Heart left ventricle (tissue), 16 donors: ENCODE data around the gene F13A1. TPM values are rescaled to one million over a fixed set of nuclear protein-coding genes. Genes with fewer than 3 reads are reported as not detected.

Experiments used
- ATAC-seq, 4 donors: fragments of 200-7000 bp; cut with Tn5 transposase; one replicate each; pipeline ENCODE4 v1.9.1; 2020 to 2022; ENCODE audit warnings: moderate library complexity in 4 of 4, mild to moderate bottlenecking in 3 of 4, moderate number of reproducible peaks in 1 of 4
- DNase-seq, 5 donors: peaks; one replicate each; pipeline ENCODE4 v3.0.0-alpha.2; 2020
- H3K27ac ChIP-seq, 12 donors: fragments of 200-600 bp; sonication (generic) in 4 of 12; one replicate each; pipeline versions ENCODE4 v1.5.0 to v1.8.0; 2016 to 2022; ENCODE audit warnings: mild to moderate bottlenecking in 2 of 12
- H3K27me3 ChIP-seq, 9 donors: fragments of 200-600 bp; sonication (generic) in 2 of 9; one replicate each; pipeline versions ENCODE4 v1.5.1 to v1.8.0; 2016 to 2022; ENCODE audit warnings: mild to moderate bottlenecking in 3 of 9
- H3K36me3 ChIP-seq, 9 donors: fragments of 200-600 bp; sonication (generic) in 2 of 9; one replicate each; pipeline versions ENCODE4 v1.5.0 to v1.8.0; 2018 to 2022; ENCODE audit warnings: mild to moderate bottlenecking in 2 of 9
- H3K4me1 ChIP-seq, 12 donors: fragments of 200-600 bp; sonication (generic) in 4 of 12; one replicate each; pipeline versions ENCODE4 v1.5.0 to v1.8.0; 2016 to 2022; ENCODE audit warnings: mild to moderate bottlenecking in 3 of 12
- H3K4me3 ChIP-seq, 12 donors: fragments of 200-600 bp; sonication (generic) in 4 of 12; one replicate each; pipeline versions ENCODE4 v1.5.0 to v1.8.0; 2017 to 2022; ENCODE audit warnings: mild to moderate bottlenecking in 9 of 12, moderate library complexity in 4 of 12
- H3K9me3 ChIP-seq, 12 donors: fragments of 200-600 bp; sonication (generic) in 4 of 12; one replicate each; pipeline versions ENCODE4 v1.5.0 to v1.8.0; 2016 to 2022; ENCODE audit warnings: mild to moderate bottlenecking in 1 of 12
- POLR2A ChIP-seq, 2 donors: fragments of 450-650 bp; IDR thresholded peaks; one replicate each; pipeline ENCODE4 v1.6.1; 2017; ENCODE audit warnings: antibody characterized with exemption in 2 of 2, mild to moderate bottlenecking in 2 of 2, moderate library complexity in 2 of 2
- WGBS, 4 donors: extraction: QIAGEN DNeasy Blood & Tissue Kit in 2 of 4; methylation state at CpG; one replicate each; pipeline versions ENCODE4 v1.1.5 to v1.1.7; 2013 to 2018; 5-methylcytosine and 5-hydroxymethylcytosine counted together
- intact Hi-C, 10 donors: fragments of 100-400 bp; cut with DNase I; formaldehyde crosslinking; loops; one replicate each; pipeline versions ENCODE4 v1.11.1 to v1.14.2; 2022
- polyA plus RNA-seq, 2 donors: library from polyadenylated mRNA; stranded (reverse); fragments of 200-250 nt; gene quantifications; one replicate each; pipeline ENCODE4 v1.2.3, GENCODE V29; 2013
- total RNA-seq, 9 donors: library from RNA; depleted of rRNA in 2 of 9; stranded (reverse); fragments of >200 nt in 2 of 9; fragmentation: NEBNext Ultra II Directional in 3 of 9; extraction: Animal tissue kit (Norgen Biotek cat#: 25700) in 3 of 9; gene quantifications; one replicate each; pipeline versions ENCODE4 v1.1.0 to v1.2.4, GENCODE V29; 2016 to 2023
- TF ChIP-seq, protein P1 (sequence below), 12 donors: fragments of 200-600 bp; sonication (generic) in 4 of 12; IDR thresholded peaks; one replicate each; pipeline versions ENCODE4 v1.5.0 to v1.8.0; 2018 to 2022; ENCODE audit warnings: antibody characterized with exemption in 12 of 12, mild to moderate bottlenecking in 5 of 12
- donor health status: ischemic (EF 13 %, LVEDD 7.1; RV severe dilation, severe dysfunction).
- donor health status: healthy with polysubstance abuse.
- donor health status: DM: no; HTN: yes; CAD: no.
- donor health status: DM: no; HTN: no; CAD: no.
- donor health status: ischemic (EF 25% LVEDD 6.9; RV normal size, moderate dysfunction).
- donor health status: ischemic (EF 25% LVEDD 5.7; RV mildly dilated, moderate dysfunction).
- donor health status: healthy.
- donor health status: DM: yes; HTN: yes; CAD: no.
- donor health status: ischemic (EF 35%, LVEDD 5.7; RV mildly dilated, moderate dysfunction).
- donor health status: nonischemic (EF 11% LVEDD 7.7; RV severe dilation, severe dysfunction).
- donor health status: DM: yes; HTN: yes; CAD: no.
- donor health status: PGD.
- donor health status: ischemic (EF 29% LVEDD 5.4; RV normal size, mild dysfunction).
- donor health status: nonischemic (EF 23%, LVEDD 6.1; RV moderate dilation, normal function).

Gene F13A1
- total and polyA plus RNA-seq, 11 donors: 9.0 to 415 (median 35.0) TPM

- Histone ChIP-seq H3K4me3 (no peak overlapping the region), H3K9me3 (no peaks in the 10 kb centered on the region), H3K4me1 (no peaks in the 10 kb centered on the region), H3K27ac (no peak overlapping the region), H3K36me3 (peaks cover 0 to 42% (median 0%) of the 10 kb centered on the region in 9 donors), H3K27me3 (no peaks in the 10 kb centered on the region)
- ATAC-seq: no peak
- intact Hi-C loops: no loop called here
- 85 to 97% (median 92%) methylated on average over 3 of the region's 3 CpGs for WGBS, 4 donors
- no peak for TF ChIP-seq POLR2A (IDR thresholded peaks at IDR 0.05)
- TF ChIP-seq, protein P1, sequence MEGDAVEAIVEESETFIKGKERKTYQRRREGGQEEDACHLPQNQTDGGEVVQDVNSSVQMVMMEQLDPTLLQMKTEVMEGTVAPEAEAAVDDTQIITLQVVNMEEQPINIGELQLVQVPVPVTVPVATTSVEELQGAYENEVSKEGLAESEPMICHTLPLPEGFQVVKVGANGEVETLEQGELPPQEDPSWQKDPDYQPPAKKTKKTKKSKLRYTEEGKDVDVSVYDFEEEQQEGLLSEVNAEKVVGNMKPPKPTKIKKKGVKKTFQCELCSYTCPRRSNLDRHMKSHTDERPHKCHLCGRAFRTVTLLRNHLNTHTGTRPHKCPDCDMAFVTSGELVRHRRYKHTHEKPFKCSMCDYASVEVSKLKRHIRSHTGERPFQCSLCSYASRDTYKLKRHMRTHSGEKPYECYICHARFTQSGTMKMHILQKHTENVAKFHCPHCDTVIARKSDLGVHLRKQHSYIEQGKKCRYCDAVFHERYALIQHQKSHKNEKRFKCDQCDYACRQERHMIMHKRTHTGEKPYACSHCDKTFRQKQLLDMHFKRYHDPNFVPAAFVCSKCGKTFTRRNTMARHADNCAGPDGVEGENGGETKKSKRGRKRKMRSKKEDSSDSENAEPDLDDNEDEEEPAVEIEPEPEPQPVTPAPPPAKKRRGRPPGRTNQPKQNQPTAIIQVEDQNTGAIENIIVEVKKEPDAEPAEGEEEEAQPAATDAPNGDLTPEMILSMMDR (IDR thresholded peaks at IDR 0.05): no peak
- no peak for DNase-seq
Observed at GRCh38 chr6:6166064-6166463, 154.4 kb downstream of the F13A1 start.

DNA sequence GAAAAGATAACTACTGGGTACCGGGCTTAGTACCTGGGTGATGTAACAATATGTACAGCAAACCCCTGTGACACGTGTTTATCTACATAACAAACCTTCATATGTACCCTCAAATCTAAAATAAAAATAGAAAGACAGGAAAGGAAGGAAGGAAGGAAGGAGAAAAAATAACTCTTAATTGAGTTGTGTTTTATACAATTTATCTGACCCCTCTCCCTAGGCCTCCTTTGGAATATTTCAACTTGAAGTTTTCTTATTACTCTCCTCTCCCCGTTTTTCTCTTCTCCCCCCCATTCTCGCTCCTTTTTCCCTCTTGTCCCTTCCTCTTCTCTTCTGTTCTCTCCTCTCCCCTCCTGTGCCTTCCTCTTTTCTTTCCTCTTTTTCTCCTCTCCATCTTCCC, 156.1 kb downstream of the F13A1 start:
- intact Hi-C loops: no loop called here
- Histone ChIP-seq H3K4me1 (no peaks in the 10 kb centered on the region), H3K4me3 (no peak overlapping the region), H3K27ac (no peak overlapping the region), H3K36me3 (peaks cover 0 to 42% (median 0%) of the 10 kb centered on the region in 9 donors), H3K9me3 (no peaks in the 10 kb centered on the region), H3K27me3 (no peaks in the 10 kb centered on the region)
- TF ChIP-seq POLR2A (IDR thresholded peaks at IDR 0.05): no peak
- TF ChIP-seq, protein P1 (IDR thresholded peaks at IDR 0.05): no peak
- whole genome bisulfite sequencing, 4 donors: 64 to 74% (median 68%) methylated on average over 4 of the region's 4 CpGs
- no peak for DNase-seq
- ATAC-seq: no peak

DNA sequence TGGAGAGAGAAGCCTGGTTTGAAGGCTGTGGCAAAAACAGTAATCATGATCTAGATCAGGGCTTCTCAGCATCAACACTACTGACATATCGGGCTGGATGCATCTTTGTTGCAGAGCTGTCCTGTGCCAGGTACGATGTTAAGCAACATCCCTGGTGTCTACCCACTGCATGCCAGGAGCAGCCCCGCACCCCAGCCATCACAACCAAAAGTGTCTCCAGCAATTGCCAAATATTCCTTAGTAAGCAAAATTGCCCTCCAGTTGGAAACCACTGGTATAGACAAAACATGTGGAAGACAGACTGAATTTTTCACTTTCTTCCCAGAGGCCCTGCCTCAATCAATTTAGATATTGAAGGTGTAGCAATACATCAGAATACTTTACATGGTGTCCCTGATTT, 166.1 kb downstream of the F13A1 start:
- no peak overlapping the region for H3K27ac ChIP-seq
- H3K4me3 ChIP-seq: no peak overlapping the region
- intact Hi-C loops: no loop called here
- ATAC-seq (no peak), DNase-seq (no peak)
- WGBS, 4 donors: 86 to 96% (median 93%) methylated on average over 3 of the region's 3 CpGs
- H3K4me1 ChIP-seq: no peaks in the 10 kb centered on the region
- H3K9me3 ChIP-seq: no peaks in the 10 kb centered on the region
- peaks cover 0 to 46% (median 0%) of the 10 kb centered on the region in 9 donors for H3K36me3 ChIP-seq
- H3K27me3 ChIP-seq: peaks cover 0 to 5% (median 0%) of the 10 kb centered on the region in 9 donors
- no peak for TF ChIP-seq POLR2A (IDR thresholded peaks at IDR 0.05)
- TF ChIP-seq, protein P1 (IDR thresholded peaks at IDR 0.05): no peak

DNA sequence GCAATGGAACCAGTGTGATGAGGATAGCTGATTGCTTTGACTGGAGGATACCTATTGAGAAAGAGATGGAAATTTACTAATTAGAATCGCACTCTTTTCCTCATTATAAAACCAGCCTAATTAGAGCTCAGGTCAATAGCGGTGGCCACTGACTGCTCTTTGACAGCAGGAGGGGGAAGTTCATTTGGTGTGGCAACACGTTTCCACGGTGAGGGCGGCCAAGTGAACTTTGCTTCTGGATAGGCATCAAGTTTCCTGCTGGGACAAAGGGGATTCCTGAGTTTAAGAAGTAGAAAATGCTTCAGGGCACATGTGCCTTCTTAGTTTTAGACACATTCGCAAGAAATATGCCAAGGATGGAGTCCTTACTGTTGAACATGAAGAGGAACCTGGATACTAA, 168.4 kb downstream of the F13A1 start:
- peaks cover 0 to 5% (median 0%) of the 10 kb centered on the region in 9 donors for H3K27me3 ChIP-seq
- no peak for DNase-seq
- no peaks in the 10 kb centered on the region for H3K4me1 ChIP-seq
- H3K36me3 ChIP-seq: peaks cover 0 to 49% (median 0%) of the 10 kb centered on the region in 9 donors
- ATAC-seq: no peak
- WGBS, 4 donors: 40 to 53% (median 46%) methylated on average over 6 of the region's 6 CpGs
- TF ChIP-seq POLR2A (IDR thresholded peaks at IDR 0.05): no peak
- TF ChIP-seq, protein P1 (IDR thresholded peaks at IDR 0.05): no peak
- intact Hi-C loops: no loop called here
- H3K4me3 ChIP-seq: no peak overlapping the region
- H3K27ac ChIP-seq: no peak overlapping the region
- H3K9me3 ChIP-seq: peaks cover 0 to 2% (median 0%) of the 10 kb centered on the region in 12 donors
